ENCODE data around the gene ILKAP. TPM values are rescaled to one million over a fixed set of nuclear protein-coding genes. Genes with fewer than 3 reads are reported as not detected.

ILKAP gene
- total and polyA plus RNA-seq, 2 of the 4 experiments (the other 2 are of a cell fraction): 13.3 to 44.2 TPM

- Histone ChIP-seq H3K4ac (ENCODE audit: low read depth, low read length) (no peak overlapping the region), H2BK15ac (ENCODE audit: low read depth, low read length) (no peak overlapping the region), H4K20me1 (ENCODE audit: insufficient read depth, low read length) (no peaks in the 10 kb centered on the region), H2AFZ (replicated peaks; ENCODE audit: low read length, poor library complexity) (no peak overlapping the region), H3K27me3 (ENCODE audit: control insufficient read depth, insufficient read depth, low read length) (no peaks in the 10 kb centered on the region), H2BK20ac (ENCODE audit: low read depth, low read length) (no peak overlapping the region), H4K5ac (ENCODE audit: low read depth, low read length) (no peak overlapping the region), H3K4me2 (ENCODE audit: low read depth, low read length) (no peak overlapping the region), H3K9me3 (ENCODE audit: control insufficient read depth, insufficient read depth, low read length) (no peaks in the 10 kb centered on the region), H3K14ac (replicated peaks; ENCODE audit: low read depth, low read length) (no peak overlapping the region), H4K8ac (ENCODE audit: low read depth in 2 of 2, low read length in 2 of 2) (no peak overlapping the region), H3K18ac (ENCODE audit: low read depth, low read length) (no peak overlapping the region), H4K91ac (ENCODE audit: insufficient read depth, low read depth, low read length) (no peak overlapping the region), H3K9ac (ENCODE audit: low read depth, low read length) (no peak overlapping the region), H2AK5ac (ENCODE audit: low read depth, low read length) (no peak overlapping the region; the same call in 1 of the 2 replicates), H2BK120ac (ENCODE audit: low read depth, low read length) (no peak overlapping the region), H3K4me3 (ENCODE audit: insufficient read depth, low read depth, low read length) (no peak overlapping the region), H3K56ac (ENCODE audit: extremely low read depth, insufficient read depth, low read length) (no peak overlapping the region), H3K4me1 (ENCODE audit: control insufficient read depth, insufficient read depth, low read length) (peaks cover 4% of the 10 kb centered on the region; the same call in 1 of the 2 replicates), H3K79me1 (ENCODE audit: low read depth in 1 of 2, low read length in 2 of 2) (no peaks in the 10 kb centered on the region), H3K9me1 (ENCODE audit: insufficient read depth, low read length) (0 out of 2 replicates have a peak, but pooled peaks cover 4% of the 10 kb centered on the region), H2BK5ac (ENCODE audit: low read depth, low read length, poor library complexity, severe bottlenecking) (no peak overlapping the region), H2AK9ac (replicated peaks; ENCODE audit: low read depth, low read length, poor library complexity) (no peak overlapping the region), H3K27ac (ENCODE audit: insufficient read depth, low read length) (no peak overlapping the region), H3K23ac (ENCODE audit: low read depth, low read length) (no peak overlapping the region), H3K36me3 (ENCODE audit: control insufficient read depth, insufficient read depth, low read length) (no peaks in the 10 kb centered on the region)
- 67% methylated on average over 2 of the region's 14 CpGs; no CpG with 5 or more reads in 1 of the 2 experiments for WGBS, 2 experiments (ENCODE audit: extremely low coverage in 2 of 2, insufficient read length in 1 of 2)
- POLR2A ChIA-PET (ENCODE audit: unreplicated experiment): no interaction called here
- CTCF ChIA-PET: no interaction called here
- dilution Hi-C loops (cut with HindIII; ENCODE audit: low sequenced_read_pairs, unreplicated experiment) (no loop called here), in situ Hi-C loops (cut with MboI; ENCODE audit: low sequenced_read_pairs) (no loop called here), intact Hi-C loops (cut with micrococcal nuclease) (no loop called here)
- DNase-seq (no peak), ATAC-seq (ENCODE audit: low read depth) (no peak)
- TF ChIP-seq RFX5 (IDR thresholded peaks at IDR 0.05; ENCODE audit: low read depth, low read length): no peak
- TF ChIP-seq RCOR1 (IDR thresholded peaks at IDR 0.05; ENCODE audit: insufficient replicate concordance, low read length): no peak
- TF ChIP-seq RAD21 (IDR thresholded peaks at IDR 0.05; ENCODE audit: low read length): no peak
- TF ChIP-seq FOS (IDR thresholded peaks at IDR 0.05; ENCODE audit: low read depth, low read length): no peak
- TF ChIP-seq BHLHE40 (IDR thresholded peaks at IDR 0.05; ENCODE audit: low read depth, low read length): no peak
- no peak for TF ChIP-seq SMC3 (IDR thresholded peaks at IDR 0.05; ENCODE audit: low read depth, low read length)
- no peak for TF ChIP-seq NFE2L2 (IDR thresholded peaks at IDR 0.05; ENCODE audit: low read depth, low read length)
- no peak for TF ChIP-seq MXI1 (IDR thresholded peaks at IDR 0.05; ENCODE audit: borderline replicate concordance, low read depth, low read length)
- TF ChIP-seq MAZ (IDR thresholded peaks at IDR 0.05; ENCODE audit: borderline replicate concordance, low read depth, low read length): no peak
- no peak for TF ChIP-seq USF2 (IDR thresholded peaks at IDR 0.05; ENCODE audit: low read depth, low read length)
- TF ChIP-seq CHD1 (IDR thresholded peaks at IDR 0.05; ENCODE audit: low read depth, low read length): no peak
- TF ChIP-seq, protein P1, sequence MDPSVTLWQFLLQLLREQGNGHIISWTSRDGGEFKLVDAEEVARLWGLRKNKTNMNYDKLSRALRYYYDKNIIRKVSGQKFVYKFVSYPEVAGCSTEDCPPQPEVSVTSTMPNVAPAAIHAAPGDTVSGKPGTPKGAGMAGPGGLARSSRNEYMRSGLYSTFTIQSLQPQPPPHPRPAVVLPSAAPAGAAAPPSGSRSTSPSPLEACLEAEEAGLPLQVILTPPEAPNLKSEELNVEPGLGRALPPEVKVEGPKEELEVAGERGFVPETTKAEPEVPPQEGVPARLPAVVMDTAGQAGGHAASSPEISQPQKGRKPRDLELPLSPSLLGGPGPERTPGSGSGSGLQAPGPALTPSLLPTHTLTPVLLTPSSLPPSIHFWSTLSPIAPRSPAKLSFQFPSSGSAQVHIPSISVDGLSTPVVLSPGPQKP (IDR thresholded peaks at IDR 0.05; ENCODE audit: borderline replicate concordance, low read depth, low read length): no peak
- no peak for TF ChIP-seq CEBPB (IDR thresholded peaks at IDR 0.05; ENCODE audit: low read depth, low read length)
- no peak for TF ChIP-seq MAFK (IDR thresholded peaks at IDR 0.05; ENCODE audit: low read depth, low read length)
- BruUV-seq (replicated peaks): no TSS peak
Observed at GRCh38 chr2:238149841-238150572, 53.5 kb downstream of the ILKAP start.
